ENCODE measurements around the gene ACAD10.

ACAD10 gene

DNA sequence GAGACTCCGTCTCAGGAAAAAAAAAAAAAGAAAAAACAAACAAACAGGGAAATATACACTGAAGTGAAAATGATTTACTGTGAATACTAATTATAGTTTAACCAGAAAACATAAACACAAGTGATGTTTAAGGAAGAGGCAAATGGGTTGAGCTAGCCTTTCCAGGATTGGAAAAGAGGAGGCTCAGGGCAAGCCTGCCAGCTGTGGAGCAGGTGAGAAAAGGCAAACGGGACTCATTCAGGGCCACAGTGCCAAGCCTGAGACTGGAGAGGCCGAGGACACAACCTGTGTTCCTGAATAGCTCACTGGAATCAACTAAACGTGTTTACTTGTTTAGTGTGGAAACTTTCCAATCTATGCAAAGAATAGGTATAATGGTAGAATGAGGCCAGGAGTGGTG, 120.5 kb downstream of the ACAD10 start:
- H3K9me2 ChIP-seq (replicated peaks; ENCODE audit: control insufficient read depth, low read length) = no peaks in the 10 kb centered on the region
- no peaks in the 10 kb centered on the region for H4K20me1 ChIP-seq (ENCODE audit: control insufficient read depth, insufficient read depth, low read depth, low read length)
- H3K79me2 ChIP-seq (ENCODE audit: control insufficient read depth, low read length) = no peaks in the 10 kb centered on the region
- TF ChIP-seq, protein P1, sequence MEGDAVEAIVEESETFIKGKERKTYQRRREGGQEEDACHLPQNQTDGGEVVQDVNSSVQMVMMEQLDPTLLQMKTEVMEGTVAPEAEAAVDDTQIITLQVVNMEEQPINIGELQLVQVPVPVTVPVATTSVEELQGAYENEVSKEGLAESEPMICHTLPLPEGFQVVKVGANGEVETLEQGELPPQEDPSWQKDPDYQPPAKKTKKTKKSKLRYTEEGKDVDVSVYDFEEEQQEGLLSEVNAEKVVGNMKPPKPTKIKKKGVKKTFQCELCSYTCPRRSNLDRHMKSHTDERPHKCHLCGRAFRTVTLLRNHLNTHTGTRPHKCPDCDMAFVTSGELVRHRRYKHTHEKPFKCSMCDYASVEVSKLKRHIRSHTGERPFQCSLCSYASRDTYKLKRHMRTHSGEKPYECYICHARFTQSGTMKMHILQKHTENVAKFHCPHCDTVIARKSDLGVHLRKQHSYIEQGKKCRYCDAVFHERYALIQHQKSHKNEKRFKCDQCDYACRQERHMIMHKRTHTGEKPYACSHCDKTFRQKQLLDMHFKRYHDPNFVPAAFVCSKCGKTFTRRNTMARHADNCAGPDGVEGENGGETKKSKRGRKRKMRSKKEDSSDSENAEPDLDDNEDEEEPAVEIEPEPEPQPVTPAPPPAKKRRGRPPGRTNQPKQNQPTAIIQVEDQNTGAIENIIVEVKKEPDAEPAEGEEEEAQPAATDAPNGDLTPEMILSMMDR (IDR thresholded peaks at IDR 0.05; ENCODE audit: low read depth, low read length, poor library complexity, severe bottlenecking) = no peak
- TF ChIP-seq EZH2phosphoT487 (IDR thresholded peaks at IDR 0.05; ENCODE audit: borderline replicate concordance, low read length) = no peak
- no peak overlapping the region for H3K4me2 ChIP-seq (ENCODE audit: low read length)
- peaks cover 3% of the 10 kb centered on the region; the same call in 1 of the 2 replicates for H3K36me3 ChIP-seq (ENCODE audit: control insufficient read depth, low read length)
- no peak overlapping the region for H3K4me3 ChIP-seq (ENCODE audit: low read length)
- no peaks in the 10 kb centered on the region for H3K9me3 ChIP-seq (ENCODE audit: control insufficient read depth, insufficient read depth, low read length)
- H3F3A ChIP-seq (ENCODE audit: control insufficient read depth, insufficient read depth) = no peaks in the 10 kb centered on the region; the same call in 1 of the 2 replicates
- H3K27me3 ChIP-seq (ENCODE audit: control insufficient read depth, low read length) = no peaks in the 10 kb centered on the region
- no peaks in the 10 kb centered on the region for H3K4me1 ChIP-seq (ENCODE audit: control insufficient read depth, low read length)
- H3K27ac ChIP-seq (ENCODE audit: low read depth, low read length) = no peak overlapping the region

Measured in DOHH2 (cell line).